Right lobe of liver (tissue), 6 donors: Measurements from ENCODE around the gene ADAMTS4. TPM values are rescaled to one million over a fixed set of nuclear protein-coding genes. Genes with fewer than 3 reads are reported as not detected.

Experiments
- ATAC-seq, 4 donors: fragments of 200-7000 bp; cut with Tn5 transposase; one replicate each; pipeline ENCODE4 v1.9.1; 2020; ENCODE audit warnings: mild to moderate bottlenecking in 4 of 4, moderate library complexity in 4 of 4
- DNase-seq, 3 donors: peaks; one replicate each; pipeline ENCODE4 v3.0.0-alpha.2; 2020
- H3K27ac ChIP-seq, 3 donors: fragments of 200-600 bp; one replicate each; pipeline ENCODE4 v1.8.0; 2022
- H3K27me3 ChIP-seq, 2 donors: fragments of 200-600 bp; one replicate each; pipeline ENCODE4 v1.8.0; 2022
- H3K36me3 ChIP-seq, 4 donors: fragments of 200-600 bp; sonication (generic) in 1 of 4; one replicate each; pipeline versions ENCODE4 v1.5.1 to v1.8.0; 2017 to 2022; ENCODE audit warnings: control low read depth in 1 of 4
- H3K4me1 ChIP-seq, 4 donors: fragments of 200-600 bp; sonication (generic) in 1 of 4; one replicate each; pipeline versions ENCODE4 v1.5.1 to v1.8.0; 2017 to 2022; ENCODE audit warnings: control low read depth in 1 of 4
- H3K4me3 ChIP-seq, 3 donors: fragments of 200-600 bp; one replicate each; pipeline ENCODE4 v1.8.0; 2022
- H3K9me3 ChIP-seq, 4 donors: fragments of 200-600 bp; sonication (generic) in 1 of 4; one replicate each; pipeline versions ENCODE4 v1.5.1 to v1.8.0; 2017 to 2022; ENCODE audit warnings: control low read depth in 1 of 4
- CTCF ChIP-seq, 4 donors: fragments of 200-600 bp in 3 of 4; fragments of 450-650 bp in 1 of 4; IDR thresholded peaks; one replicate each; pipeline versions ENCODE4 v1.5.1 to v1.8.0; 2016 to 2022; ENCODE audit warnings: antibody characterized with exemption in 4 of 4, mild to moderate bottlenecking in 2 of 4
- POLR2A ChIP-seq: fragments of 450-650 bp; IDR thresholded peaks from one replicate; pipeline ENCODE4 v1.6.1; 2017; ENCODE audit warnings: antibody characterized with exemption, mild to moderate bottlenecking
- WGBS: methylation state at CpG from one replicate; pipeline ENCODE4 v1.1.6; 2018; ENCODE audit warnings: low coverage, low lambda C conversion rate; ENCODE audit not compliant: insufficient coverage; ENCODE audit errors: missing lambda C conversion rate; 5-methylcytosine and 5-hydroxymethylcytosine counted together
- intact Hi-C, 2 donors: fragments of 100-400 bp; cut with DNase I; formaldehyde crosslinking; loops; one replicate each; pipeline versions ENCODE4 v1.11.2 to v1.14.1; 2022
- total RNA-seq, 6 experiments: library from RNA; depleted of rRNA in 2 of 6; stranded (reverse); fragments of >200 nt in 2 of 6; fragmentation: NEBNext Ultra II Directional in 3 of 6; extraction: Animal tissue kit (Norgen Biotek cat#: 25700) in 3 of 6; gene quantifications; one replicate each; pipeline versions ENCODE4 v1.1.0 to v1.2.4, GENCODE V29; 2016 to 2023
- donor health status: DM: no; HTN: yes; CAD: no.
- donor health status: DM: no; HTN: no; CAD: no.
- donor health status: DM: no; HTN: no; CAD: no.
- donor health status: DM: no; HTN: yes; CAD: no.
- donor health status: DM: no; HTN: yes; CAD: no.

Gene ADAMTS4
- total RNA-seq, 6 experiments from 2014 or later, result 0.29 to 11.0 (median 2.1) TPM

- peaks cover 0 to 28% (median 5%) of the 10 kb centered on the region in 4 donors for H3K4me1 ChIP-seq
- H3K27me3 ChIP-seq, result no peaks in the 10 kb centered on the region
- intact Hi-C loops, result loop anchor here (10.0 kb wide), 2 partner anchors 55 to 65 kb away; no protein-coding TSS in a partner anchor
- no peak for ATAC-seq
- no peak for DNase-seq
- H3K9me3 ChIP-seq, result no peaks in the 10 kb centered on the region
- H3K4me3 ChIP-seq, result no peak overlapping the region
- WGBS, result 20% methylated on average over 2 of the region's 3 CpGs
- H3K36me3 ChIP-seq, result peaks cover 0 to 63% (median 29%) of the 10 kb centered on the region in 4 donors
- H3K27ac ChIP-seq, result no peak overlapping the region
- no peak for TF ChIP-seq POLR2A
- no peak for TF ChIP-seq CTCF (IDR thresholded peaks at IDR 0.05)
Measured at GRCh38 chr1:161229896-161230295, 31.0 kb upstream of the ADAMTS4 start.

GRCh38 chr1:161228032-161228431 is 29.2 kb upstream of the ADAMTS4 start:
- intact Hi-C loops, result no loop called here
- Histone ChIP-seq H3K9me3 (no peaks in the 10 kb centered on the region), H3K36me3 (peaks cover 0 to 47% (median 23%) of the 10 kb centered on the region in 4 donors), H3K27me3 (no peaks in the 10 kb centered on the region), H3K4me1 (peaks cover 0 to 37% (median 5%) of the 10 kb centered on the region in 4 donors), H3K4me3 (no peak overlapping the region), H3K27ac (peak overlapping the region in 2 of 3 donors; percentile 58 to 73)
- 70% methylated on average over 7 of the region's 7 CpGs for WGBS
- DNase-seq (peak in 1 of 3 donors; percentile 57), ATAC-seq (no peak)
- TF ChIP-seq CTCF (IDR thresholded peaks at IDR 0.05), result no peak
- no peak for TF ChIP-seq POLR2A

- intact Hi-C loops, result no loop called here
- Histone ChIP-seq H3K4me3 (peak overlapping the region; percentile 61 to 73 (median 66)), H3K27ac (peak overlapping the region; percentile 53 to 73 (median 58)), H3K4me1 (peaks cover 0 to 37% (median 5%) of the 10 kb centered on the region in 4 donors), H3K27me3 (no peaks in the 10 kb centered on the region), H3K36me3 (peaks cover 0 to 40% (median 19%) of the 10 kb centered on the region in 4 donors), H3K9me3 (no peaks in the 10 kb centered on the region)
- TF ChIP-seq CTCF (IDR thresholded peaks at IDR 0.05), result peak; percentile 93 to 95 (median 93)
- peak; percentile 22 for TF ChIP-seq POLR2A
- whole genome bisulfite sequencing, result 16% methylated on average over 5 of the region's 11 CpGs
- ATAC-seq, result peak; percentile 34 to 49 (median 37)
- peak; percentile 83 to 89 (median 85) for DNase-seq
Measured at GRCh38 chr1:161227196-161227871, 28.5 kb upstream of the ADAMTS4 start.

GRCh38 chr1:161226759-161227158 is 27.9 kb upstream of the ADAMTS4 start:
- Histone ChIP-seq H3K36me3 (peaks cover 0 to 35% (median 17%) of the 10 kb centered on the region in 4 donors), H3K27me3 (no peaks in the 10 kb centered on the region), H3K4me1 (peaks cover 0 to 38% (median 5%) of the 10 kb centered on the region in 4 donors), H3K27ac (peak overlapping the region; percentile 53 to 73 (median 58)), H3K9me3 (no peaks in the 10 kb centered on the region), H3K4me3 (peak overlapping the region; percentile 61 to 73 (median 66))
- DNase-seq (no peak), ATAC-seq (no peak)
- intact Hi-C loops, result no loop called here
- 10% methylated on average over 3 of the region's 3 CpGs for WGBS
- TF ChIP-seq POLR2A (no peak), CTCF (IDR thresholded peaks at IDR 0.05) (no peak)
